Measurements from ENCODE around the gene CUL7. TPM values are rescaled to one million over a fixed set of nuclear protein-coding genes. Genes with fewer than 3 reads are reported as not detected.

Gene CUL7
- total RNA-seq, 1 experiment from 2014 or later: 34.1 TPM

DNA sequence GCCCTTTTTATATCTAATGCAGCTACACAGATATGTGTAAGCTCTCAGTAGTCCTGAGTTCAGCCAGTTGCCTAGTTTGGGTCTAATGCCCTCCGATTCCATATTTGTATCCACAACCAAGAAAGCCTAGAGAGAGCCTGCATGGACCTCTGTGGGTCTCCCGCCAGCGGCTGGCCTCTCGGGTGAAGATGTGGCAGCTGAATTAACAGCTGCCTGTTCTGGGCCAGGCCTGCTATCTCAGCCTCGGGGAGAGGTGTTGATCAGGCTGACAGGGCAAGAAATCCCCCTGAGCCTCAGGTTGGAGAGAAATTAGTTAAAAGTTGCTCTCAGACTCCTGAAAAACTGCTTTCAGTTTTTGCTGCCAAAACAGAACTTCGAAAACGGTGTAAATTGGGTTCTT, 42.3 kb upstream of the CUL7 start:
- no peaks in the 10 kb centered on the region for H3K9me2 ChIP-seq (ENCODE audit: insufficient read depth)
- peak overlapping the region; percentile 68 for H3K4me2 ChIP-seq (ENCODE audit: low read length)
- no peaks in the 10 kb centered on the region for H3K36me3 ChIP-seq (ENCODE audit: control insufficient read depth in 1 of 2, insufficient read depth in 2 of 2, low read length in 2 of 2)
- intact Hi-C loops (cut with micrococcal nuclease): no loop called here
- ChIA-PET RAD21 (ENCODE audit: low non-redundant PET in 1 of 2, low total read pairs in 2 of 2, uncharacterized antibody in 2 of 2, unreplicated experiment in 2 of 2) (interaction anchor here in 1 of 2 experiments (1.0 kb wide), 1 partner anchor 48 kb away, joined by 3 read pairs; no protein-coding TSS in a partner anchor), CTCF (interaction anchor here (1.6 kb wide), 1 partner anchor 48 kb away, joined by 3 read pairs; no protein-coding TSS in a partner anchor), POLR2A (interaction anchor here (1.0 kb wide), 1 partner anchor 166 kb away, joined by 3 read pairs; no protein-coding TSS in a partner anchor)
- TF ChIP-seq SRF (IDR thresholded peaks at IDR 0.05; ENCODE audit: low read depth): no peak
- TF ChIP-seq, protein P1, sequence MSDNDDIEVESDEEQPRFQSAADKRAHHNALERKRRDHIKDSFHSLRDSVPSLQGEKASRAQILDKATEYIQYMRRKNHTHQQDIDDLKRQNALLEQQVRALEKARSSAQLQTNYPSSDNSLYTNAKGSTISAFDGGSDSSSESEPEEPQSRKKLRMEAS (IDR thresholded peaks at IDR 0.05): no peak
- no peak for TF ChIP-seq POLR2AphosphoS5 (IDR thresholded peaks at IDR 0.05; ENCODE audit: low read depth, low read length)
- TF ChIP-seq, protein P2, sequence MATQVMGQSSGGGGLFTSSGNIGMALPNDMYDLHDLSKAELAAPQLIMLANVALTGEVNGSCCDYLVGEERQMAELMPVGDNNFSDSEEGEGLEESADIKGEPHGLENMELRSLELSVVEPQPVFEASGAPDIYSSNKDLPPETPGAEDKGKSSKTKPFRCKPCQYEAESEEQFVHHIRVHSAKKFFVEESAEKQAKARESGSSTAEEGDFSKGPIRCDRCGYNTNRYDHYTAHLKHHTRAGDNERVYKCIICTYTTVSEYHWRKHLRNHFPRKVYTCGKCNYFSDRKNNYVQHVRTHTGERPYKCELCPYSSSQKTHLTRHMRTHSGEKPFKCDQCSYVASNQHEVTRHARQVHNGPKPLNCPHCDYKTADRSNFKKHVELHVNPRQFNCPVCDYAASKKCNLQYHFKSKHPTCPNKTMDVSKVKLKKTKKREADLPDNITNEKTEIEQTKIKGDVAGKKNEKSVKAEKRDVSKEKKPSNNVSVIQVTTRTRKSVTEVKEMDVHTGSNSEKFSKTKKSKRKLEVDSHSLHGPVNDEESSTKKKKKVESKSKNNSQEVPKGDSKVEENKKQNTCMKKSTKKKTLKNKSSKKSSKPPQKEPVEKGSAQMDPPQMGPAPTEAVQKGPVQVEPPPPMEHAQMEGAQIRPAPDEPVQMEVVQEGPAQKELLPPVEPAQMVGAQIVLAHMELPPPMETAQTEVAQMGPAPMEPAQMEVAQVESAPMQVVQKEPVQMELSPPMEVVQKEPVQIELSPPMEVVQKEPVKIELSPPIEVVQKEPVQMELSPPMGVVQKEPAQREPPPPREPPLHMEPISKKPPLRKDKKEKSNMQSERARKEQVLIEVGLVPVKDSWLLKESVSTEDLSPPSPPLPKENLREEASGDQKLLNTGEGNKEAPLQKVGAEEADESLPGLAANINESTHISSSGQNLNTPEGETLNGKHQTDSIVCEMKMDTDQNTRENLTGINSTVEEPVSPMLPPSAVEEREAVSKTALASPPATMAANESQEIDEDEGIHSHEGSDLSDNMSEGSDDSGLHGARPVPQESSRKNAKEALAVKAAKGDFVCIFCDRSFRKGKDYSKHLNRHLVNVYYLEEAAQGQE (IDR thresholded peaks at IDR 0.05; ENCODE audit: low read depth): no peak
- TF ChIP-seq, protein P3, sequence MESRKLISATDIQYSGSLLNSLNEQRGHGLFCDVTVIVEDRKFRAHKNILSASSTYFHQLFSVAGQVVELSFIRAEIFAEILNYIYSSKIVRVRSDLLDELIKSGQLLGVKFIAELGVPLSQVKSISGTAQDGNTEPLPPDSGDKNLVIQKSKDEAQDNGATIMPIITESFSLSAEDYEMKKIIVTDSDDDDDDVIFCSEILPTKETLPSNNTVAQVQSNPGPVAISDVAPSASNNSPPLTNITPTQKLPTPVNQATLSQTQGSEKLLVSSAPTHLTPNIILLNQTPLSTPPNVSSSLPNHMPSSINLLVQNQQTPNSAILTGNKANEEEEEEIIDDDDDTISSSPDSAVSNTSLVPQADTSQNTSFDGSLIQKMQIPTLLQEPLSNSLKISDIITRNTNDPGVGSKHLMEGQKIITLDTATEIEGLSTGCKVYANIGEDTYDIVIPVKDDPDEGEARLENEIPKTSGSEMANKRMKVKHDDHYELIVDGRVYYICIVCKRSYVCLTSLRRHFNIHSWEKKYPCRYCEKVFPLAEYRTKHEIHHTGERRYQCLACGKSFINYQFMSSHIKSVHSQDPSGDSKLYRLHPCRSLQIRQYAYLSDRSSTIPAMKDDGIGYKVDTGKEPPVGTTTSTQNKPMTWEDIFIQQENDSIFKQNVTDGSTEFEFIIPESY (IDR thresholded peaks at IDR 0.05; ENCODE audit: extremely low read depth, insufficient replicate concordance, low read length): no peak
- TF ChIP-seq SP1 (IDR thresholded peaks at IDR 0.05; ENCODE audit: low read depth): no peak
- no peak for TF ChIP-seq FOSL1 (IDR thresholded peaks at IDR 0.05; ENCODE audit: low read depth)
- TF ChIP-seq ELF1 (IDR thresholded peaks at IDR 0.05; ENCODE audit: borderline replicate concordance, low read depth): no peak
- TF ChIP-seq EZH2phosphoT487 (IDR thresholded peaks at IDR 0.05; ENCODE audit: borderline replicate concordance): no peak
- TF ChIP-seq SIN3A (IDR thresholded peaks at IDR 0.05; ENCODE audit: low read depth): no peak
- TF ChIP-seq ZNF274 (IDR thresholded peaks at IDR 0.05; ENCODE audit: low read depth, low read length): no peak
- no peak for TF ChIP-seq EZH2 (IDR thresholded peaks at IDR 0.05)
- no peak for TF ChIP-seq POLR2A (IDR thresholded peaks at IDR 0.05; ENCODE audit: borderline replicate concordance, extremely low read depth, insufficient read depth, insufficient read length)
- TF ChIP-seq RAD21 (IDR thresholded peaks at IDR 0.05; ENCODE audit: low read depth): no peak
- TF ChIP-seq YY1 (IDR thresholded peaks at IDR 0.05; ENCODE audit: extremely low read depth, insufficient replicate concordance, low read depth, low read length): no peak
- no peak for TF ChIP-seq CBX3 (IDR thresholded peaks at IDR 0.05; ENCODE audit: low read depth)
- TF ChIP-seq CEBPB (IDR thresholded peaks at IDR 0.05; ENCODE audit: low read depth): no peak
- H3K27me3 ChIP-seq (ENCODE audit: insufficient read depth, low read length): no peaks in the 10 kb centered on the region
- no TSS peak for BruUV-seq (replicated peaks)
- H4K20me1 ChIP-seq (ENCODE audit: insufficient read depth): no peaks in the 10 kb centered on the region; the same call in 1 of the 2 replicates
- no peak overlapping the region for H2AFZ ChIP-seq (ENCODE audit: low read depth, low read length, poor library complexity, severe bottlenecking)
- H3K4me3 ChIP-seq (replicated peaks in 1 of 2; ENCODE audit: low read depth in 1 of 2, low read length in 2 of 2): peak overlapping the region in 1 of 2 experiments; percentile 17; a peak in 1 of 4 replicates
- peak overlapping the region; percentile 89 for H3K27ac ChIP-seq (ENCODE audit: low read depth, low read length)
- DNase-seq (ENCODE audit: low read depth, low spot score) (no peak), ATAC-seq (peak; percentile 31; the same call in 1 of the 2 replicates)
- H3K9ac ChIP-seq (ENCODE audit: low read length): peak overlapping the region; percentile 37
- peaks cover 67% of the 10 kb centered on the region for H3K79me2 ChIP-seq (ENCODE audit: insufficient read depth, low read length)
- no peaks in the 10 kb centered on the region for H3K9me3 ChIP-seq (ENCODE audit: control insufficient read depth in 1 of 2, insufficient read depth in 1 of 2, low read depth in 1 of 2, low read length in 2 of 2)
- peaks cover 28 to 70% of the 10 kb centered on the region in 2 experiments for H3K4me1 ChIP-seq (ENCODE audit: control insufficient read depth in 1 of 2, insufficient read depth in 2 of 2, low read length in 2 of 2)

Measured in HCT116 (cell line).